Small intestine (tissue), 7 donors: Measurements from ENCODE around the gene KMT2C. TPM values are rescaled to one million over a fixed set of nuclear protein-coding genes. Genes with fewer than 3 reads are reported as not detected.
"Not testable (repeated sequence)": the region's sequence is repeated elsewhere in the genome, so short reads cannot be mapped to it uniquely, and the experiment has no call there.

Experiments
- DNase-seq, 2 donors: peaks; one replicate each; pipeline versions ENCODE4 v3.0.0 to v3.0.0-alpha.2; 2013
- FAIRE-seq: peaks from 2 replicates; lab custom pipeline; 2012; peaks lifted over from hg19 to GRCh38; lab: Jason Lieb, UNC
- H3K27ac ChIP-seq, 3 donors: one replicate each; pipeline ENCODE4 v1.5.1; 2013; ENCODE audit warnings: low read length in 2 of 3, mild to moderate bottlenecking in 2 of 3, control low read depth in 1 of 3, inconsistent platforms in 1 of 3, low read depth in 1 of 3, moderate library complexity in 1 of 3
- H3K27me3 ChIP-seq, 3 donors: one replicate each; pipeline ENCODE4 v1.6.1; 2013; ENCODE audit warnings: low read length in 3 of 3, inconsistent platforms in 1 of 3; ENCODE audit not compliant: control insufficient read depth in 3 of 3, insufficient read depth in 3 of 3
- H3K36me3 ChIP-seq, 3 donors: one replicate each; pipeline ENCODE4 v1.6.1; 2013; ENCODE audit warnings: low read length in 3 of 3, inconsistent platforms in 1 of 3, low read depth in 1 of 3, mild to moderate bottlenecking in 1 of 3, moderate library complexity in 1 of 3; ENCODE audit not compliant: control insufficient read depth in 3 of 3, insufficient read depth in 2 of 3
- H3K4me1 ChIP-seq, 3 donors: one replicate each; pipeline ENCODE4 v1.6.1; 2013; ENCODE audit warnings: low read length in 2 of 3, inconsistent platforms in 1 of 3, low read depth in 1 of 3, mild to moderate bottlenecking in 1 of 3, moderate library complexity in 1 of 3; ENCODE audit not compliant: control insufficient read depth in 3 of 3, insufficient read depth in 2 of 3
- H3K4me3 ChIP-seq, 3 donors: one replicate each; pipeline ENCODE4 v1.5.1; 2013; ENCODE audit warnings: low read length in 3 of 3, control low read depth in 1 of 3, inconsistent platforms in 1 of 3, low read depth in 1 of 3, mild to moderate bottlenecking in 1 of 3, moderate library complexity in 1 of 3
- H3K9me3 ChIP-seq, 2 donors: one replicate each; pipeline ENCODE4 v1.6.1; 2013; ENCODE audit warnings: low read depth in 1 of 2, low read length in 1 of 2; ENCODE audit not compliant: control insufficient read depth in 2 of 2, insufficient read depth in 1 of 2
- WGBS, 3 donors: extraction: QIAGEN DNeasy Blood & Tissue Kit; methylation state at CpG; one replicate each; pipeline ENCODE4 v1.1.7; 2013; 5-methylcytosine and 5-hydroxymethylcytosine counted together
- polyA plus RNA-seq, 4 donors: library from polyadenylated mRNA; stranded (reverse) in 3 of 4; unstranded in 1 of 4; fragments of 200-250 nt in 3 of 4; fragments of 120-200 nt in 1 of 4; gene quantifications; one replicate each; pipeline versions ENCODE4 v1.2.1 to v1.2.3, GENCODE V29; 2013
- donor health status: healthy with polysubstance abuse.
- donor health status: control.
- donor health status: control.
- donor health status: Bipolar disorder and iron deficiency.
- donor health status: healthy.

Gene KMT2C
- polyA plus RNA-seq, 4 donors = 5.7 to 34.8 (median 8.6) TPM

DNA sequence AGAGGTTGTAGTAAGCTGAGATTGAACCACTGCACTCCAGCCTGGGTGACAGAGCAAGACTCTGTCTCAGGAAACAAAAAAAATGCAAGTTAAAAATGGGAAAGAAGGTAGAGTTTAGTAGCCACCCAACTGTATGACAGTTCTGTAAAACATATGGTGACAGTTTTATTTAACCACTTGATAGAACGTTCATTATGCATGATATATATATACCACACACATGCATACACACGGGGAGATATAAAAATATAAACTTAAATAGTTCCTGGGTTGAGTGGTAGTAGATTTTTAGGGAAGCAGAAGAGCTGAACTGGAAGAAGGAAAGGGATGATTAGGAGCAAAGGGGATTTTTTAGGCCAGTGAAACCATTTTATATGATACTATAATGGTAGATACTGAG is 120.0 kb downstream of the KMT2C start:
- no peak for DNase-seq
- peaks cover 0 to 2% (median 0%) of the 10 kb centered on the region in 3 donors for H3K4me1 ChIP-seq
- FAIRE-seq = no peak

DNA sequence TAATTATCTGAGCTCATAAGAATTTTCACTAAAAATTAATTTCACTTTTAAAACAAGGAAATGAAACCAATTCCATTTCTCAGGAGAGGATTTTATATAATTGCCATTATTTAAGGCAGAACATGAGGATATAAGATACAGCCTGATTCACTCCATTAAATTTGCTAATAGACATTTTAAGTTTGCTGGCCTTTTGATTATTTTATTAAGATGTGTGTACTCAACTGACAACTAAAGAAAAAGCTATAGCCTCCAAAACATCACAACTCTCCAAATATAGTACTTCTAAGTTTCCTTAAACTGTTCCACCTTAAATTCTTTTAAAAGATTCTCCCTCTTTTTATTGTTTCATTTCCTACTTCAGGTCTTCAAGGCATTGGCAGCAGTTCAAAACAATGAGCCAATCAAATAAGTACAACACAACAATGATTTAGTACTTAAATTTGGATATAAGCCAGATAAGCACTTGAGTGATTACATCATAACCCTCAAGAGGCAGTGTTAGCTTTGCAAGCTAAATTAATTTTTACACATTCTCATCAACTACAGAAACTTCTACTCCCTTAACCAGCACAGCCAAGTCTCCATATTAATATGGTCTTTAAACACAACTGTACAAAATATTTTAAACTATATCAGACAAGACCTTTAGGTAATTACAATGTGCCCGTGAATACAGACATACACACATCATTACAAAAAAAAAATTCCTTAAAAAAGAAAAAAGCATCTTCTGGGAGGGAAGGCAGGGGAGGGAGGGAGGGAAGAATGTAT is 121.8 kb downstream of the KMT2C start:
- Histone ChIP-seq H3K27ac (no peak overlapping the region), H3K36me3 (peaks cover 0 to 23% (median 2%) of the 10 kb centered on the region in 3 donors), H3K4me1 (peaks cover 0 to 2% (median 0%) of the 10 kb centered on the region in 3 donors), H3K4me3 (no peak overlapping the region), H3K9me3 (no peaks in the 10 kb centered on the region), H3K27me3 (no peaks in the 10 kb centered on the region)
- peak; percentile 47 to 81 for DNase-seq
- FAIRE-seq = peak; percentile 41
- WGBS, 3 donors = 58 to 65% (median 61%) methylated on average over 1 of the region's 1 CpG

More for the DNA sequence above, 120.0 kb downstream of the KMT2C start:
- H3K36me3 ChIP-seq = peaks cover 0 to 19% (median 2%) of the 10 kb centered on the region in 3 donors
- no peak overlapping the region for H3K4me3 ChIP-seq
- 58 to 82% (median 70%) methylated on average over 2 of the region's 2 CpGs for WGBS, 3 donors
- no peak overlapping the region for H3K27ac ChIP-seq
- H3K9me3 ChIP-seq = peaks cover 0 to 9% of the 10 kb centered on the region in 2 donors
- H3K27me3 ChIP-seq = no peaks in the 10 kb centered on the region

DNA sequence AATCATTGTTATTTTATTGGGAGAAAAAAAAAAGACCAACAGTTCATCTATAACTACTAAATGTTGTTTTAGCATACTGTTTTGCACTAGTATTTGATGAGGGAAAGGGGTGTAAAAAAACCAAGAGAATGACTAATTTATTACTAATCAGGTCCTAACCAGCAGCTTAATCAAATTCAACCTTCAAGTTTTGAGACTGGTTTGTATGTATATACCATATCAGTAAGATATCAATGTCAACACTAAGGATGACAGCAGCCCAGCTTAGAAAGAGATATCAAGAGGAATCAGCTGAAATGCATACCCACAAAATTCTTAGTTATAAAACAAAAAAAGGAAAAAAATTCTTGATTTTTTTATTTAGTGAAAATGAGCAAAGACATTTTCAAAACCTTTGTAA is 122.6 kb downstream of the KMT2C start:
- no peak for DNase-seq
- Histone ChIP-seq H3K9me3 (no peaks in the 10 kb centered on the region), H3K36me3 (peaks cover 0 to 28% (median 3%) of the 10 kb centered on the region in 3 donors), H3K27me3 (no peaks in the 10 kb centered on the region), H3K27ac (no peak overlapping the region), H3K4me1 (peaks cover 0 to 2% (median 0%) of the 10 kb centered on the region in 3 donors), H3K4me3 (no peak overlapping the region)
- no peak for FAIRE-seq

DNA sequence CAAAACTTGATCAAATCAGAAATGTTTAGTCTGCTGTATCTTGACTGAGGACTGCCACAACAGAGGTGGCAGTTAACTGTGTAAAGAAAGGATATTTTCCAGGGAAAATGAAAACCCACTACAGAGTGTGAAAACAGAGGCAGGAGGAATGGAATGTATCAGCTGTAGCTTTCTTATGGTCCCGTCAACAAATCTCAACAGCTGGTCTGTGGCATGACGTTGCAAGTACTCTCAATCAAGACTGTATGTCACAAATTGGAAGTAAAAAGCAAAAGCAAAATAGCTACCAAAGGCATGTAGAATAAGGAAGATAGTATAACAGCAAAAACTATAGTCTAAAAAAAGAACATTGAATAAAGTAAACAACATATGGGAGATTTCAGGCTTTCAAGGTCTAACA is 123.5 kb downstream of the KMT2C start:
- DNase-seq (no peak), FAIRE-seq (no peak)
- no peaks in the 10 kb centered on the region for H3K9me3 ChIP-seq
- peaks cover 0 to 23% (median 4%) of the 10 kb centered on the region in 3 donors for H3K36me3 ChIP-seq
- H3K4me3 ChIP-seq = no peak overlapping the region
- no peaks in the 10 kb centered on the region for H3K27me3 ChIP-seq
- 60 to 81% (median 79%) methylated on average over 2 of the region's 2 CpGs for WGBS, 3 donors
- peaks cover 0 to 2% (median 0%) of the 10 kb centered on the region in 3 donors for H3K4me1 ChIP-seq
- H3K27ac ChIP-seq = no peak overlapping the region

DNA sequence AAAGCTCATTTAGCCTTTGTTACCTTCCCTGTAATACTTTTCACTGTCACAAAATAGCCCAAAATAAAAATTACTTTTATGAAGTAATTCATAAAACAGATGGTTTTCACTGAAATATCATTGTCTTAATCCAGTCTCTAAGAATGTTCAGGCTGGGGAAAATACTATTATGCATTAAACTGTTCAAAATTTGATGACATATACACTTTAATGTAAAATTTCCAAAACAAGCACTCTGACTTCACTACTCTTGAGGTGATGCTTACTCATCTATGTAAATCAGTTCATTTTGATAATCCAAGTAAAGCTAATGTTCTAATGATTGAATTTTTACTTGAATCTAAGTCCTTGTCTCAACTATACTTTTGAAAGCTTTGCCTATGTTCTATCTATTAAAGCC is 127.9 kb downstream of the KMT2C start:
- Histone ChIP-seq H3K9me3 (no peaks in the 10 kb centered on the region), H3K36me3 (peaks cover 0 to 31% (median 3%) of the 10 kb centered on the region in 3 donors), H3K27ac (no peak overlapping the region), H3K4me1 (peaks cover 0 to 2% (median 0%) of the 10 kb centered on the region in 3 donors), H3K4me3 (no peak overlapping the region), H3K27me3 (no peaks in the 10 kb centered on the region)
- DNase-seq (no peak), FAIRE-seq (no peak)

DNA sequence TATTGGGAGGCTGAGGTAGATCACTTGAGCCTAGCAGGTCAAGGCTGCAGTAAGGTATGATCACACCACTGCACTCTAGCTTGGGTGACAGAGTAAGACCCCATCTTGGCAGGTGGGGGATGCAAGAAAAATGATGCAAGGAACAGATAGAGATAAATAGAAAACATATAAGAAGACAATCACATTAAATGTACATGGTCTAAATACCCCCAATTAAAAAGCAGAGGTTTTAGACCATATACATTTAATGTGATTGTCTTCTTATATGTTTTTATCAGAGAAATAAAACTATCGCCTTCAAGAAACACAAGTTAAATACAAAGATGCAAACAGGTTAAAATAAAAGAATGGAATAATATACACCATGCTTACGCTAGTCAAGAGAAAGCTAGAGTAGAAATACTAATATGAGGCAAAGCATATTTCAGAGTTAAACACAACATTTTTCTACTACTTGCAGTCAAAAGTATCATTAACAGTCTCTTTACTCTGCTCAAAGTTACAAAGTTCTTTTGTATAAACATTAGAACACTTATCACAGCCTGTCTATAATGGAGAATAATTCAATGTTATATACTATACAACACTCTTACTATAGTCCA is 136.2 kb downstream of the KMT2C start:
- H3K36me3 ChIP-seq = peaks cover 0 to 22% (median 0%) of the 10 kb centered on the region in 3 donors
- not testable (repeated sequence) for H3K9me3 ChIP-seq, H3K27me3 ChIP-seq, H3K27ac ChIP-seq, H3K4me1 ChIP-seq, DNase-seq, H3K4me3 ChIP-seq
- peak; percentile 67 for FAIRE-seq
- WGBS, 3 donors = 99 to 100% (median 100%) methylated on average over 1 to 2 of the region's 2 CpGs

DNA sequence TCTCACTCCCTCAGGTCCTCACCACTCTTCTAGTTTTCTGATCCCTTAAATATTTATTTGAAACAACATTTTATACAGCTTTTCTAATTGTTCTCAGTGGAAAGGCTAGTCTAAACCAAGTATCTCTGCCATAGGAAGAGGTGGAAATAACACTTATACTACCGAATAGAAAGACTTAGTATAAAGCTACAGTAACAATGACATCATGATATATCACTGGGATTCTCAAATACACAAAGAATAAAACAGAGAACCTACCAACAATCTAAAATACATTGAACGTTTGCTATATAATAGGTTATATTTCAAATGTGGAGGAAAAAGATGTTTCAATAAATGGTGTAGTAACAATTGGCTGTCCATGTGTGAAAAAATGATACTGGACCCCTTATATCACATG is 142.9 kb downstream of the KMT2C start:
- DNase-seq (no peak), FAIRE-seq (no peak)
- Histone ChIP-seq H3K27me3 (no peaks in the 10 kb centered on the region), H3K4me3 (no peak overlapping the region), H3K4me1 (no peaks in the 10 kb centered on the region), H3K36me3 (peaks cover 0 to 21% (median 0%) of the 10 kb centered on the region in 3 donors), H3K9me3 (peaks cover 0 to 10% of the 10 kb centered on the region in 2 donors), H3K27ac (no peak overlapping the region)
- WGBS, 3 donors = 87 to 94% (median 94%) methylated on average over 2 of the region's 2 CpGs

DNA sequence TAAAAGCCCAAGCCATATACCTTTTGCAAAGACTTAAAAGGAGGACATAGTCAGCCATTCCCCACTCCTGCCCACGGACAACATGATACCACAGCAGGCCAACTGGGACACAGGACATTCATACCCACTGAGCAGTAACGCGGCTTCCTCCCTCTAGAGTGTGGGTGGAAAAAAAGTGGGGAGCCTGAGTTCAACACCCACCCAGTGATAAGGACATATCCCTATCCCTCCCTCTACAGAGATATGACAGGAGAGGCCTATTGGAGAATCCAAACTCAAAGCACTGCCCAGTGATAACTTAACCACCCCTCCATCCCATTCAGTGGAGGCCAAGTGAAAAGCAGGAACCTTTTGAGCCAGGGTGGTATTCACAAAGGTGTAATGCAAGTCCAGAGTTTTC is 148.8 kb downstream of the KMT2C start:
- H3K27ac ChIP-seq, H3K4me3 ChIP-seq, FAIRE-seq, DNase-seq, H3K4me1 ChIP-seq, H3K27me3 ChIP-seq: not testable (repeated sequence)
- Histone ChIP-seq H3K9me3 (peaks cover 0 to 14% of the 10 kb centered on the region in 2 donors), H3K36me3 (peaks cover 0 to 10% (median 0%) of the 10 kb centered on the region in 3 donors)
- WGBS, 3 donors = 96 to 100% (median 98%) methylated on average over 3 of the region's 3 CpGs
